K562 (cell line): ENCODE measurements around the gene FAM184B. TPM values are rescaled to one million over a fixed set of nuclear protein-coding genes. Genes with fewer than 3 reads are reported as not detected.

ENCODE experiments used
- ASH1L ChIP-seq: fragments of 450-650 bp; IDR thresholded peaks from 2 replicates; pipeline ENCODE4 v1.6.1; 2018; ENCODE audit warnings: borderline replicate concordance, mild to moderate bottlenecking, low read depth; ENCODE audit not compliant: partially characterized antibody
- FOXK2 ChIP-seq, 2 experiments: fragments of 450-650 bp; IDR thresholded peaks in 1 of 2; conservative IDR thresholded peaks in 1 of 2; 2 replicates each; pipeline ENCODE4 v1.6.1; 2016; ENCODE audit warnings: low read depth in 2 of 2, mild to moderate bottlenecking in 1 of 2
- KLF6 ChIP-seq: fragments of 250-450 bp; sonication (Bioruptor Pico); IDR thresholded peaks from 2 replicates; pipeline ENCODE4 v1.4.0; 2020; ENCODE audit warnings: mild to moderate bottlenecking, moderate library complexity, borderline replicate concordance
- MYC ChIP-seq, 2 experiments: fragments of 250-450 bp in 1 of 2; sonication (Bioruptor Pico) in 1 of 2; IDR thresholded peaks; 2 replicates each; pipeline versions ENCODE4 v1.5.1 to v1.6.1; 2012 to 2021; ENCODE audit warnings: low read depth in 2 of 2, borderline replicate concordance in 1 of 2, improper control_type of control experiment in 1 of 2, low read length in 1 of 2, mild to moderate bottlenecking in 1 of 2, moderate library complexity in 1 of 2
- TAF15 ChIP-seq: fragments of 200-400 bp; formaldehyde crosslinking; IDR thresholded peaks from 2 replicates; pipeline ENCODE4 v1.6.1; 2017; ENCODE audit warnings: mild to moderate bottlenecking, low read depth, low read length, moderate library complexity
- YBX1 ChIP-seq: fragments of 450-650 bp; IDR thresholded peaks from 2 replicates; pipeline ENCODE4 v1.7.1; 2016; ENCODE audit warnings: mild to moderate bottlenecking
- ZNF134 ChIP-seq: fragments of 250-450 bp; sonication (Bioruptor Pico); conservative IDR thresholded peaks from 2 replicates; pipeline ENCODE4 v1.4.0; 2020
- ZNF707 ChIP-seq: fragments of 250-450 bp; sonication (Bioruptor Pico); conservative IDR thresholded peaks from 2 replicates; pipeline ENCODE4 v1.8.0; 2022; ENCODE audit warnings: inconsistent platforms, mild to moderate bottlenecking, moderate library complexity
- polyA plus RNA-seq, 8 experiments: library from polyadenylated mRNA; depleted of rRNA in 4 of 8; stranded (reverse) in 5 of 8; unstranded in 3 of 8; fragments of >200 nt; fragmentation: Nextera tagmentation in 2 of 8; fragmentation: Illumina TruSeq in 1 of 8; extraction: Ambion mirVana in 2 of 8; extraction: Trizol in 1 of 8; gene quantifications; 2 replicates each; pipeline versions ENCODE4 v1.2.1 to v1.2.3, GENCODE V29; 2011 to 2014; ENCODE audit warnings: inconsistent platforms in 1 of 8, missing spikeins in 1 of 8
- total RNA-seq, 7 experiments: library from RNA; depleted of rRNA in 6 of 7; stranded (reverse); fragments of >200 nt in 6 of 7; fragmentation: Illumina TruSeq in 2 of 7; extraction: Trizol in 2 of 7; gene quantifications; 2 replicates each; pipeline versions ENCODE4 v1.2.1 to v1.2.3, GENCODE V29; 2011 to 2021; ENCODE audit warnings: low replicate concordance in 1 of 7
- TF ChIP-seq, protein P1 (sequence below): fragments of 250-450 bp; sonication (Bioruptor Pico); IDR thresholded peaks from 2 replicates; pipeline ENCODE4 v1.8.0; 2022; ENCODE audit warnings: inconsistent platforms
- TF ChIP-seq, protein P2 (sequence below): sonication (generic); formaldehyde crosslinking; IDR thresholded peaks from 2 replicates; pipeline ENCODE4 v1.8.0; 2022; ENCODE audit warnings: mild to moderate bottlenecking, missing genetic modification reagents
- TF ChIP-seq, protein P3 (sequence below): fragments of 250-450 bp; sonication (Bioruptor Pico); IDR thresholded peaks from 2 replicates; pipeline ENCODE4 v1.9.0; 2021; ENCODE audit warnings: mild to moderate bottlenecking, inconsistent platforms
- TF ChIP-seq, protein P4 (sequence below), 3 experiments: fragments of 200-800 bp in 1 of 3; fragments of 250-450 bp in 1 of 3; fragments of 450-650 bp in 1 of 3; sonication (Bioruptor Pico) in 1 of 3; sonication (Bioruptor generic) in 1 of 3; formaldehyde crosslinking in 1 of 3; IDR thresholded peaks; 2 replicates each; pipeline versions ENCODE4 v1.6.1 to v1.8.0; 2016 to 2022; ENCODE audit warnings: mild to moderate bottlenecking in 2 of 3, missing genetic modification characterization in 2 of 3, missing compliant biosample characterization in 1 of 3, moderate library complexity in 1 of 3
- TF ChIP-seq, protein P5 (sequence below), 2 experiments: fragments of 450-650 bp; conservative IDR thresholded peaks; 2 replicates each; pipeline ENCODE4 v1.6.1; 2017; ENCODE audit warnings: mild to moderate bottlenecking in 2 of 2, moderate library complexity in 2 of 2

The FAM184B gene
- total and polyA plus RNA-seq, 9 of the 15 experiments (the other 6 are each of a cell fraction or from before 2014, with no cell fraction given), result not detected

DNA sequence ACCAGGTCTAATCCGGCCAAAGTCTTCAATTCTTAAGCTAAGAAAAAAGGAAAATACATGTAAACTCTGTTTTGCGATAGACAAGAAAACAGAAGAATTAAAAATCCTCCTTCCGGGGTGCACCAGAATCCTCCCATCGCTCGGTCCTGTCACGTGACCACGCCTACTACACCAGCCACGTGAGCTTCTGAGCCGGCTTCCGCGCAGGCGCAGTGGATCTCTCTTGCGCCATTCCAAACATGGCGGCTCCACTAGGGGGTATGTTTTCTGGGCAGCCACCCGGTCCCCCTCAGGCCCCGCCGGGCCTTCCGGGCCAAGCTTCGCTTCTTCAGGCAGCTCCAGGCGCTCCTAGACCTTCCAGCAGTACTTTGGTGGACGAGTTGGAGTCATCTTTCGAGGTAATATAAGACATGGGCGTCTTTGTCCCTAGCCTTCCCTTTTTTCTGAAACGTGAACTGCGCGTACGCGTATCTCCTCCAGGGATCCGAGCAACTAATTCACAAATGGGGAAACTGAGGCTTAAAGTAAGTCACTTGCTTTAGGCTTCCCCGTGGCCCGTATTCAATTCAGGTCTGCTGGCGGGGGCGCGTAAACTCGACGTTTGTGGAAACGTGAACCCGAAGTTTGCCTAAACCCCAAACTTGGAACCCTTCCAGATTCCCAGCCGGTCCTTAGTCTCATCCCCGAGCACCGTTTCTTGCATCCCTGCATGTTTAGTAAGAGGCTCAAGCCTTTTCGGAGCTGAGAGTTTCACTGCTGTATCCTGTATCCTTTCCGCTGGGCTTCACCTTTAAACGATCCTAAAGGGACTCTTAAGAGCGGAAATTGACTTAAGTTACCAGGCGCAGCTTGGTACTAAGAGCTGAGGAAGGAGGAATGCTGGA lies 166.8 kb downstream of the FAM184B start, which contains the start of gene MED28 (continued):
- TF ChIP-seq ASH1L (peak; percentile 13), MYC (IDR thresholded peaks at IDR 0.05; ENCODE audit: low read depth, low read length) (peak; percentile 70; the same call in 1 of the 2 replicates), MYC (CRISPR knock-in tag; IDR thresholded peaks at IDR 0.05; ENCODE audit: borderline replicate concordance, low read depth) (no peak), FOXK2 (conservative IDR thresholded peaks at IDR 0.05 in 1 of 2, IDR thresholded peaks at IDR 0.05 in 1 of 2; ENCODE audit: low read depth in 2 of 2) (peak; percentile 72 to 87), TAF15 (no peak), ZNF707 (CRISPR knock-in tag) (no peak), KLF6 (0 out of 2 replicates have a peak, but pooled peaks have one; percentile 18), ZNF134 (CRISPR knock-in tag) (no peak), YBX1 (no peak)
- TF ChIP-seq, protein P1, sequence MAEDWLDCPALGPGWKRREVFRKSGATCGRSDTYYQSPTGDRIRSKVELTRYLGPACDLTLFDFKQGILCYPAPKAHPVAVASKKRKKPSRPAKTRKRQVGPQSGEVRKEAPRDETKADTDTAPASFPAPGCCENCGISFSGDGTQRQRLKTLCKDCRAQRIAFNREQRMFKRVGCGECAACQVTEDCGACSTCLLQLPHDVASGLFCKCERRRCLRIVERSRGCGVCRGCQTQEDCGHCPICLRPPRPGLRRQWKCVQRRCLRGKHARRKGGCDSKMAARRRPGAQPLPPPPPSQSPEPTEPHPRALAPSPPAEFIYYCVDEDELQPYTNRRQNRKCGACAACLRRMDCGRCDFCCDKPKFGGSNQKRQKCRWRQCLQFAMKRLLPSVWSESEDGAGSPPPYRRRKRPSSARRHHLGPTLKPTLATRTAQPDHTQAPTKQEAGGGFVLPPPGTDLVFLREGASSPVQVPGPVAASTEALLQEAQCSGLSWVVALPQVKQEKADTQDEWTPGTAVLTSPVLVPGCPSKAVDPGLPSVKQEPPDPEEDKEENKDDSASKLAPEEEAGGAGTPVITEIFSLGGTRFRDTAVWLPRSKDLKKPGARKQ (CRISPR knock-in tag), result no peak; the same call in 1 of the 2 replicates
- TF ChIP-seq, protein P2, sequence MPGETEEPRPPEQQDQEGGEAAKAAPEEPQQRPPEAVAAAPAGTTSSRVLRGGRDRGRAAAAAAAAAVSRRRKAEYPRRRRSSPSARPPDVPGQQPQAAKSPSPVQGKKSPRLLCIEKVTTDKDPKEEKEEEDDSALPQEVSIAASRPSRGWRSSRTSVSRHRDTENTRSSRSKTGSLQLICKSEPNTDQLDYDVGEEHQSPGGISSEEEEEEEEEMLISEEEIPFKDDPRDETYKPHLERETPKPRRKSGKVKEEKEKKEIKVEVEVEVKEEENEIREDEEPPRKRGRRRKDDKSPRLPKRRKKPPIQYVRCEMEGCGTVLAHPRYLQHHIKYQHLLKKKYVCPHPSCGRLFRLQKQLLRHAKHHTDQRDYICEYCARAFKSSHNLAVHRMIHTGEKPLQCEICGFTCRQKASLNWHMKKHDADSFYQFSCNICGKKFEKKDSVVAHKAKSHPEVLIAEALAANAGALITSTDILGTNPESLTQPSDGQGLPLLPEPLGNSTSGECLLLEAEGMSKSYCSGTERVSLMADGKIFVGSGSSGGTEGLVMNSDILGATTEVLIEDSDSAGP (CRISPR knock-in tag), result no peak
- TF ChIP-seq, protein P3, sequence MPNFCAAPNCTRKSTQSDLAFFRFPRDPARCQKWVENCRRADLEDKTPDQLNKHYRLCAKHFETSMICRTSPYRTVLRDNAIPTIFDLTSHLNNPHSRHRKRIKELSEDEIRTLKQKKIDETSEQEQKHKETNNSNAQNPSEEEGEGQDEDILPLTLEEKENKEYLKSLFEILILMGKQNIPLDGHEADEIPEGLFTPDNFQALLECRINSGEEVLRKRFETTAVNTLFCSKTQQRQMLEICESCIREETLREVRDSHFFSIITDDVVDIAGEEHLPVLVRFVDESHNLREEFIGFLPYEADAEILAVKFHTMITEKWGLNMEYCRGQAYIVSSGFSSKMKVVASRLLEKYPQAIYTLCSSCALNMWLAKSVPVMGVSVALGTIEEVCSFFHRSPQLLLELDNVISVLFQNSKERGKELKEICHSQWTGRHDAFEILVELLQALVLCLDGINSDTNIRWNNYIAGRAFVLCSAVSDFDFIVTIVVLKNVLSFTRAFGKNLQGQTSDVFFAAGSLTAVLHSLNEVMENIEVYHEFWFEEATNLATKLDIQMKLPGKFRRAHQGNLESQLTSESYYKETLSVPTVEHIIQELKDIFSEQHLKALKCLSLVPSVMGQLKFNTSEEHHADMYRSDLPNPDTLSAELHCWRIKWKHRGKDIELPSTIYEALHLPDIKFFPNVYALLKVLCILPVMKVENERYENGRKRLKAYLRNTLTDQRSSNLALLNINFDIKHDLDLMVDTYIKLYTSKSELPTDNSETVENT (CRISPR knock-in tag), result peak; percentile 48; the same call in 1 of the 2 replicates
- TF ChIP-seq, protein P4, sequence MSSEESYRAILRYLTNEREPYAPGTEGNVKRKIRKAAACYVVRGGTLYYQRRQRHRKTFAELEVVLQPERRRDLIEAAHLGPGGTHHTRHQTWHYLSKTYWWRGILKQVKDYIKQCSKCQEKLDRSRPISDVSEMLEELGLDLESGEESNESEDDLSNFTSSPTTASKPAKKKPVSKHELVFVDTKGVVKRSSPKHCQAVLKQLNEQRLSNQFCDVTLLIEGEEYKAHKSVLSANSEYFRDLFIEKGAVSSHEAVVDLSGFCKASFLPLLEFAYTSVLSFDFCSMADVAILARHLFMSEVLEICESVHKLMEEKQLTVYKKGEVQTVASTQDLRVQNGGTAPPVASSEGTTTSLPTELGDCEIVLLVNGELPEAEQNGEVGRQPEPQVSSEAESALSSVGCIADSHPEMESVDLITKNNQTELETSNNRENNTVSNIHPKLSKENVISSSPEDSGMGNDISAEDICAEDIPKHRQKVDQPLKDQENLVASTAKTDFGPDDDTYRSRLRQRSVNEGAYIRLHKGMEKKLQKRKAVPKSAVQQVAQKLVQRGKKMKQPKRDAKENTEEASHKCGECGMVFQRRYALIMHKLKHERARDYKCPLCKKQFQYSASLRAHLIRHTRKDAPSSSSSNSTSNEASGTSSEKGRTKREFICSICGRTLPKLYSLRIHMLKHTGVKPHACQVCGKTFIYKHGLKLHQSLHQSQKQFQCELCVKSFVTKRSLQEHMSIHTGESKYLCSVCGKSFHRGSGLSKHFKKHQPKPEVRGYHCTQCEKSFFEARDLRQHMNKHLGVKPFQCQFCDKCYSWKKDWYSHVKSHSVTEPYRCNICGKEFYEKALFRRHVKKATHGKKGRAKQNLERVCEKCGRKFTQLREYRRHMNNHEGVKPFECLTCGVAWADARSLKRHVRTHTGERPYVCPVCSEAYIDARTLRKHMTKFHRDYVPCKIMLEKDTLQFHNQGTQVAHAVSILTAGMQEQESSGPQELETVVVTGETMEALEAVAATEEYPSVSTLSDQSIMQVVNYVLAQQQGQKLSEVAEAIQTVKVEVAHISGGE (CRISPR knock-in tag; IDR thresholded peaks at IDR 0.05), result peak in 1 of 3 experiments; percentile 63; a peak in 1 of 6 replicates
- TF ChIP-seq, protein P5, sequence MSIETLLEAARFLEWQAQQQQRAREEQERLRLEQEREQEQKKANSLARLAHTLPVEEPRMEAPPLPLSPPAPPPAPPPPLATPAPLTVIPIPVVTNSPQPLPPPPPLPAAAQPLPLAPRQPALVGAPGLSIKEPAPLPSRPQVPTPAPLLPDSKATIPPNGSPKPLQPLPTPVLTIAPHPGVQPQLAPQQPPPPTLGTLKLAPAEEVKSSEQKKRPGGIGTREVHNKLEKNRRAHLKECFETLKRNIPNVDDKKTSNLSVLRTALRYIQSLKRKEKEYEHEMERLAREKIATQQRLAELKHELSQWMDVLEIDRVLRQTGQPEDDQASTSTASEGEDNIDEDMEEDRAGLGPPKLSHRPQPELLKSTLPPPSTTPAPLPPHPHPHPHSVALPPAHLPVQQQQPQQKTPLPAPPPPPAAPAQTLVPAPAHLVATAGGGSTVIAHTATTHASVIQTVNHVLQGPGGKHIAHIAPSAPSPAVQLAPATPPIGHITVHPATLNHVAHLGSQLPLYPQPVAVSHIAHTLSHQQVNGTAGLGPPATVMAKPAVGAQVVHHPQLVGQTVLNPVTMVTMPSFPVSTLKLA (conservative IDR thresholded peaks at IDR 0.05), result peak; percentile 89 to 94
